ENCODE results near the gene SPATA16.

Gene SPATA16

GRCh38 chr3:172953571-172953970 lies 187.5 kb downstream of the SPATA16 start:
- DNase-seq (ENCODE audit: low read depth in 2 of 3, low spot score in 1 of 3), result no peak

- DNase-seq (ENCODE audit: low read depth in 2 of 3, low spot score in 1 of 3), result no peak
Observed at GRCh38 chr3:172951511-172951910, 189.5 kb downstream of the SPATA16 start.

- no peak for DNase-seq (ENCODE audit: low read depth in 2 of 3, low spot score in 1 of 3)
Observed at GRCh38 chr3:172946061-172946460, 195.0 kb downstream of the SPATA16 start.

- DNase-seq (ENCODE audit: low read depth in 2 of 3, low spot score in 1 of 3), result no peak
Observed at GRCh38 chr3:172939651-172940293, 201.3 kb downstream of the SPATA16 start.

- no peak for DNase-seq (ENCODE audit: low read depth in 2 of 3, low spot score in 1 of 3)
Observed at GRCh38 chr3:172938788-172939187, 202.2 kb downstream of the SPATA16 start.

- DNase-seq (ENCODE audit: low read depth in 2 of 3, low spot score in 1 of 3), result no peak
Observed at GRCh38 chr3:172931746-172932285, 209.2 kb downstream of the SPATA16 start.

GRCh38 chr3:172929451-172929850 lies 211.6 kb downstream of the SPATA16 start:
- DNase-seq (ENCODE audit: low read depth in 2 of 3, low spot score in 1 of 3), result no peak

GRCh38 chr3:172924546-172924945 lies 216.5 kb downstream of the SPATA16 start:
- no peak for DNase-seq (ENCODE audit: low read depth in 2 of 3, low spot score in 1 of 3)

- DNase-seq (ENCODE audit: low read depth in 2 of 3, low spot score in 1 of 3), result no peak
Observed at GRCh38 chr3:172919297-172919683, 221.7 kb downstream of the SPATA16 start.

- no peak for DNase-seq (ENCODE audit: low read depth in 2 of 3, low spot score in 1 of 3)
Observed at GRCh38 chr3:172918568-172919296, 222.3 kb downstream of the SPATA16 start.

- no peak for DNase-seq (ENCODE audit: low read depth in 2 of 3, low spot score in 1 of 3)
Observed at GRCh38 chr3:172918165-172918564, 222.9 kb downstream of the SPATA16 start.

- DNase-seq (ENCODE audit: low read depth in 2 of 3, low spot score in 1 of 3), result no peak
Observed at GRCh38 chr3:172915911-172916514, 225.0 kb downstream of the SPATA16 start.

- DNase-seq (ENCODE audit: low read depth in 2 of 3, low spot score in 1 of 3), result no peak
Observed at GRCh38 chr3:172914854-172915253, 226.2 kb downstream of the SPATA16 start.

GRCh38 chr3:172913911-172914655 lies 227.0 kb downstream of the SPATA16 start:
- DNase-seq (ENCODE audit: low read depth in 2 of 3, low spot score in 1 of 3), result no peak

GRCh38 chr3:172911142-172911541 lies 229.9 kb downstream of the SPATA16 start:
- no peak for DNase-seq (ENCODE audit: low read depth in 2 of 3, low spot score in 1 of 3)

- DNase-seq (ENCODE audit: low read depth in 2 of 3, low spot score in 1 of 3), result no peak
Observed at GRCh38 chr3:172908771-172909270, 232.2 kb downstream of the SPATA16 start.

- DNase-seq (ENCODE audit: low read depth in 2 of 3, low spot score in 1 of 3), result no peak
Observed at GRCh38 chr3:172905451-172905850, 235.6 kb downstream of the SPATA16 start.

GRCh38 chr3:172904711-172905373 lies 236.2 kb downstream of the SPATA16 start:
- no peak for DNase-seq (ENCODE audit: low read depth in 2 of 3, low spot score in 1 of 3)

GRCh38 chr3:172903642-172904320 lies 237.3 kb downstream of the SPATA16 start:
- no peak for DNase-seq (ENCODE audit: low read depth in 2 of 3, low spot score in 1 of 3)

- DNase-seq (ENCODE audit: low read depth in 2 of 3, low spot score in 1 of 3), result no peak
Observed at GRCh38 chr3:172892158-172892557, 248.9 kb downstream of the SPATA16 start.

All from stimulated activated CD4-positive, alpha-beta T cell treated with anti-CD3 and anti-CD28 coated beads, Interleukin-12 subunit alpha, Interleukin-12 subunit beta, amount 100 ng/mL, for 48 hours (primary cell).